ENCODE data around the gene CLSTN1.

CLSTN1 gene

DNA sequence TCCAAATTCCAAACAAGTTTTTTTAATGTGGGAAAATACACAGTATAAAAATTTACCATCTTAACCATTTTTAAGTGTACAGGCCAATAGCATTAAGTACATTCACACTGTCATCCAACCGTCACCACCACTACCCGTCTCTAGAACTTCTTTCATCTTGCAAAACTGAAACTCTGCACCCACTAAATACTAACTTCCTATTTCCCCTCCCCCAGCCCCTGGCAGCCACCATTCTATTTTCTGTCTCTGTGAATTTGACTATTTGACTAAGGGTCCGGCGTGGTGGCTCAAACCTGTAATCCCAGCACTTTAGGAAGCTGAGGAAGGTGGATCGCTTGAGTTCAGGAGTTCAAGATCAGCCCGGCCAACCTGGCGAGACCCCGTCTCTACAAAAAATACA, 36.1 kb downstream of the CLSTN1 start:
- H3K79me2 ChIP-seq (ENCODE audit: insufficient read depth, low read length): peaks cover 93% of the 10 kb centered on the region
- peak overlapping the region; percentile 88 for H3K4me2 ChIP-seq (ENCODE audit: low read depth, low read length, poor library complexity, severe bottlenecking)
- H3K9ac ChIP-seq (ENCODE audit: low read length): peak overlapping the region; percentile 52
- H3K27me3 ChIP-seq (ENCODE audit: low read length): no peaks in the 10 kb centered on the region
- H3K9me3 ChIP-seq (ENCODE audit: insufficient read depth, low read length): no peaks in the 10 kb centered on the region
- H3K27ac ChIP-seq (ENCODE audit: low read depth, low read length): peak overlapping the region; percentile 99
- H3F3A ChIP-seq (ENCODE audit: insufficient read depth): peaks cover 60% of the 10 kb centered on the region
- H4K20me1 ChIP-seq (ENCODE audit: low read depth, low read length): no peaks in the 10 kb centered on the region
- 0 out of 2 replicates have a peak, but pooled peaks cover 6% of the 10 kb centered on the region for H3K36me3 ChIP-seq (ENCODE audit: low read length)
- H3K9me2 ChIP-seq (replicated peaks; ENCODE audit: insufficient read depth, low read length): no peaks in the 10 kb centered on the region
- TF ChIP-seq EZH2phosphoT487 (conservative IDR thresholded peaks at IDR 0.05; ENCODE audit: low read length): no peak
- TF ChIP-seq, protein P1, sequence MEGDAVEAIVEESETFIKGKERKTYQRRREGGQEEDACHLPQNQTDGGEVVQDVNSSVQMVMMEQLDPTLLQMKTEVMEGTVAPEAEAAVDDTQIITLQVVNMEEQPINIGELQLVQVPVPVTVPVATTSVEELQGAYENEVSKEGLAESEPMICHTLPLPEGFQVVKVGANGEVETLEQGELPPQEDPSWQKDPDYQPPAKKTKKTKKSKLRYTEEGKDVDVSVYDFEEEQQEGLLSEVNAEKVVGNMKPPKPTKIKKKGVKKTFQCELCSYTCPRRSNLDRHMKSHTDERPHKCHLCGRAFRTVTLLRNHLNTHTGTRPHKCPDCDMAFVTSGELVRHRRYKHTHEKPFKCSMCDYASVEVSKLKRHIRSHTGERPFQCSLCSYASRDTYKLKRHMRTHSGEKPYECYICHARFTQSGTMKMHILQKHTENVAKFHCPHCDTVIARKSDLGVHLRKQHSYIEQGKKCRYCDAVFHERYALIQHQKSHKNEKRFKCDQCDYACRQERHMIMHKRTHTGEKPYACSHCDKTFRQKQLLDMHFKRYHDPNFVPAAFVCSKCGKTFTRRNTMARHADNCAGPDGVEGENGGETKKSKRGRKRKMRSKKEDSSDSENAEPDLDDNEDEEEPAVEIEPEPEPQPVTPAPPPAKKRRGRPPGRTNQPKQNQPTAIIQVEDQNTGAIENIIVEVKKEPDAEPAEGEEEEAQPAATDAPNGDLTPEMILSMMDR (IDR thresholded peaks at IDR 0.05; ENCODE audit: insufficient read depth, low read length, poor library complexity, severe bottlenecking): no peak
- H3K4me3 ChIP-seq (ENCODE audit: insufficient read depth, low read length, poor library complexity, severe bottlenecking): peak overlapping the region; percentile 48
- H2AFZ ChIP-seq (ENCODE audit: low read depth, low read length, severe bottlenecking): no peak overlapping the region

DNA sequence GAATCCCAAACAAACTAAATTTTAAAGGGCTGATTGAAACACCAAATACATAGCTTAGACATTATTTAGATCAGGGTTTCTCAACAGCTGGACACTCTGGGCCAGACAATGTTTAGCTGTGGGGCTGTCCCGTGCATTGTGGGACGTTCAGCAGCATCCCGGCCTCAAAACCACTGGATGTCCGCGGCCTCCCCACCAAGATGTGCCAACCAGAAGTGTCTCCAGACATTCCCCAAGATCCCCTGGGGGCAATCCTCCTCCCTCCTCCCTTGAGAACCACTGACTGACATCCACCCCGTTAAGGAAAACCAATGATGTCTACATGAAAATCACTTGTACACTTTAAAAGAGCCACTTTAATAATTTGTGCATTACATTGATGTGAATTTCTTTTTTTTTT, 38.4 kb downstream of the CLSTN1 start:
- Histone ChIP-seq H3K9ac (ENCODE audit: low read length) (peak overlapping the region; percentile 46), H3K9me2 (replicated peaks; ENCODE audit: insufficient read depth, low read length) (no peaks in the 10 kb centered on the region), H3K9me3 (ENCODE audit: insufficient read depth, low read length) (no peaks in the 10 kb centered on the region), H3K4me2 (ENCODE audit: low read depth, low read length, poor library complexity, severe bottlenecking) (peak overlapping the region; percentile 88), H3K4me3 (ENCODE audit: insufficient read depth, low read length, poor library complexity, severe bottlenecking) (no peak overlapping the region), H3K27ac (ENCODE audit: low read depth, low read length) (peak overlapping the region; percentile 99), H3K27me3 (ENCODE audit: low read length) (no peaks in the 10 kb centered on the region), H4K20me1 (ENCODE audit: low read depth, low read length) (peaks cover 7% of the 10 kb centered on the region; the same call in 1 of the 2 replicates), H3F3A (ENCODE audit: insufficient read depth) (peaks cover 67% of the 10 kb centered on the region), H3K79me2 (ENCODE audit: insufficient read depth, low read length) (peaks cover 93% of the 10 kb centered on the region), H3K36me3 (ENCODE audit: low read length) (0 out of 2 replicates have a peak, but pooled peaks cover 4% of the 10 kb centered on the region), H2AFZ (ENCODE audit: low read depth, low read length, severe bottlenecking) (no peak overlapping the region)
- no peak for TF ChIP-seq EZH2phosphoT487 (conservative IDR thresholded peaks at IDR 0.05; ENCODE audit: low read length)
- TF ChIP-seq, protein P1 (IDR thresholded peaks at IDR 0.05; ENCODE audit: insufficient read depth, low read length, poor library complexity, severe bottlenecking): no peak

DNA sequence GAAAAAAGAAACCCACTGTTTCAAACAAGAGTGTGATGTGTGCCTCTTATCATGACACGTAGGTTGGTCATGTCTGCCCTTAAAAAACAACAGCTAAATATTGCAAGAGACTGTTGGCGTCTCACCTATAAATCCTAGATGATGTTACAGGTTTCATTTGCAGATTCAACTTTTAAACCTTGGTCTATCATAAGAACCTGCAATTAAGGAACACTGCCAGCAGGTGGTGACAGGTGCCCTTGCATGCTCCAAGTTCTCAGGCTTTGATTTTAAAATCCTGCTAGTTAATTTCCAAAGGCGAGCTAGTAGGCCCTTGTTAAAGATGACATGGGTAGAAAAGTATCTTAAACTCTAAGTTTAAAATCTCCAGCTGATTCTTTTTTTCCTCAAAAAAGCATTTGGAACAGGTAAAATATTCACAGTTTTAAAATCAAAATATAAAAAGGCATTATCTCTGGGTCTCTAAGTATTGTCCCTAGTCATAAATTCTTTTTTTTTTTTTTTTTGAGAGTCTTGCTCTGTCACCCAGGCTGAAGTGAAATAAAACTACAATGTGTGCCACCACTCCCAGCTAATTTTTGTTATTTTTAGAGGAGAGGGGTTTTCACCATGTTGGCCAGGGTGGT, 39.1 kb downstream of the CLSTN1 start:
- Histone ChIP-seq H3K9ac (ENCODE audit: low read length) (peak overlapping the region; percentile 46), H3F3A (ENCODE audit: insufficient read depth) (peaks cover 60% of the 10 kb centered on the region), H3K9me3 (ENCODE audit: insufficient read depth, low read length) (no peaks in the 10 kb centered on the region), H3K27me3 (ENCODE audit: low read length) (no peaks in the 10 kb centered on the region), H4K20me1 (ENCODE audit: low read depth, low read length) (peaks cover 7% of the 10 kb centered on the region; the same call in 1 of the 2 replicates), H3K4me2 (ENCODE audit: low read depth, low read length, poor library complexity, severe bottlenecking) (peak overlapping the region; percentile 88), H3K79me2 (ENCODE audit: insufficient read depth, low read length) (peaks cover 93% of the 10 kb centered on the region), H3K9me2 (replicated peaks; ENCODE audit: insufficient read depth, low read length) (no peaks in the 10 kb centered on the region), H2AFZ (ENCODE audit: low read depth, low read length, severe bottlenecking) (no peak overlapping the region), H3K27ac (ENCODE audit: low read depth, low read length) (peak overlapping the region; percentile 99), H3K4me3 (ENCODE audit: insufficient read depth, low read length, poor library complexity, severe bottlenecking) (peak overlapping the region; percentile 21), H3K36me3 (ENCODE audit: low read length) (no peaks in the 10 kb centered on the region)
- TF ChIP-seq EZH2phosphoT487 (conservative IDR thresholded peaks at IDR 0.05; ENCODE audit: low read length): no peak
- TF ChIP-seq, protein P1 (IDR thresholded peaks at IDR 0.05; ENCODE audit: insufficient read depth, low read length, poor library complexity, severe bottlenecking): peak; percentile 64
